ENCODE results near the gene TMEM273. TPM values are rescaled to one million over a fixed set of nuclear protein-coding genes. Genes with fewer than 3 reads are reported as not detected.

TMEM273 gene
- total and polyA plus RNA-seq, 10 of the 15 experiments (the other 5 are each of a cell fraction or from before 2014, with no cell fraction given), result 10.3 to 46.3 (median 26.4) TPM

GRCh38 chr10:49132362-49132737 is 55.8 kb downstream of the TMEM273 start:
- in situ Hi-C loops (cut with MboI), result no loop called here

More at GRCh38 chr10:49132362-49132737, 55.8 kb downstream of the TMEM273 start:
- H3K79me2 ChIP-seq (ENCODE audit: control insufficient read depth, insufficient read depth, low read length), result no peaks in the 10 kb centered on the region
- no peak overlapping the region for H3K4me2 ChIP-seq (ENCODE audit: control insufficient read depth, insufficient read depth)
- H2AFZ ChIP-seq (ENCODE audit: control insufficient read depth, low read depth, low read length), result no peak overlapping the region
- ATAC-seq (no peak), DNase-seq (ENCODE audit: low read depth, low spot score) (no peak), FAIRE-seq (no peak)
- H3K36me3 ChIP-seq (ENCODE audit: control insufficient read depth in 2 of 2, insufficient read depth in 2 of 2, low read length in 1 of 2), result no peaks in the 10 kb centered on the region
- no TSS peak for BruUV-seq (replicated peaks)
- ChIA-PET SMC1A (ENCODE audit: uncharacterized antibody, unreplicated experiment) (no interaction called here), RAD21 (ENCODE audit: unreplicated experiment) (no interaction called here), POLR2A (no interaction called here), CTCF (interaction anchor here (1.2 kb wide), 1 partner anchor 9 kb away, joined by 4 read pairs; no protein-coding TSS in a partner anchor)
- TF ChIP-seq BCL11A (IDR thresholded peaks at IDR 0.05; ENCODE audit: low read depth, low read length) (no peak), MEF2B (IDR thresholded peaks at IDR 0.05; ENCODE audit: partially characterized antibody, poor library complexity, severe bottlenecking) (no peak), SKIL (IDR thresholded peaks at IDR 0.05; ENCODE audit: low read depth, poor library complexity, severe bottlenecking) (no peak), DPF2 (IDR thresholded peaks at IDR 0.05) (no peak), CTCF (IDR thresholded peaks at IDR 0.05 in 2 of 3, conservative IDR thresholded peaks at IDR 0.05 in 1 of 3; ENCODE audit: control insufficient read depth in 2 of 3, extremely low read depth in 1 of 3, insufficient read depth in 1 of 3, low read depth in 3 of 3, low read length in 3 of 3) (no peak), SREBF2 (IDR thresholded peaks at IDR 0.05; ENCODE audit: low read length) (no peak), KAT2A (conservative IDR thresholded peaks at IDR 0.05; ENCODE audit: control insufficient read depth, low read depth, low read length) (no peak), RELA (IDR thresholded peaks at IDR 0.05; ENCODE audit: borderline replicate concordance, partially characterized antibody) (no peak), GABPA (IDR thresholded peaks at IDR 0.05; ENCODE audit: low read depth) (no peak), LARP7 (IDR thresholded peaks at IDR 0.05) (no peak), ATF2 (IDR thresholded peaks at IDR 0.05; ENCODE audit: low read length) (no peak)
- WGBS (ENCODE audit: insufficient coverage, insufficient replicate concordance, low lambda C conversion rate, missing lambda C conversion rate), result 60% methylated on average over 2 of the region's 2 CpGs
- no peak overlapping the region for H3K27ac ChIP-seq (ENCODE audit: control insufficient read depth, insufficient read depth)
- no peak overlapping the region for H3K4me3 ChIP-seq
- H3K9me3 ChIP-seq (replicated peaks; ENCODE audit: control insufficient read depth, insufficient read depth, low read length), result no peaks in the 10 kb centered on the region
- no peak overlapping the region for H3K9ac ChIP-seq (ENCODE audit: control insufficient read depth, insufficient read depth, low read length)
- no peaks in the 10 kb centered on the region for H4K20me1 ChIP-seq (ENCODE audit: control insufficient read depth, insufficient read depth)
- no peaks in the 10 kb centered on the region for H3K4me1 ChIP-seq (ENCODE audit: control insufficient read depth, insufficient read depth, low read length)
- intact Hi-C loops (cut with micrococcal nuclease; ENCODE audit: unreplicated experiment), result no loop called here
- no peaks in the 10 kb centered on the region for H3K27me3 ChIP-seq (replicated peaks in 1 of 2; ENCODE audit: control insufficient read depth in 2 of 2, insufficient read depth in 2 of 2, low read length in 1 of 2)

All from GM12878 (cell line).